ENCODE measurements around the gene MRPL43. TPM values are rescaled to one million over a fixed set of nuclear protein-coding genes. Genes with fewer than 3 reads are reported as not detected.

Gene MRPL43
- total and polyA plus RNA-seq, 2 donors (not counting 1 experiment from before 2014, with no cell fraction given): 56.2 to 99.4 TPM

DNA sequence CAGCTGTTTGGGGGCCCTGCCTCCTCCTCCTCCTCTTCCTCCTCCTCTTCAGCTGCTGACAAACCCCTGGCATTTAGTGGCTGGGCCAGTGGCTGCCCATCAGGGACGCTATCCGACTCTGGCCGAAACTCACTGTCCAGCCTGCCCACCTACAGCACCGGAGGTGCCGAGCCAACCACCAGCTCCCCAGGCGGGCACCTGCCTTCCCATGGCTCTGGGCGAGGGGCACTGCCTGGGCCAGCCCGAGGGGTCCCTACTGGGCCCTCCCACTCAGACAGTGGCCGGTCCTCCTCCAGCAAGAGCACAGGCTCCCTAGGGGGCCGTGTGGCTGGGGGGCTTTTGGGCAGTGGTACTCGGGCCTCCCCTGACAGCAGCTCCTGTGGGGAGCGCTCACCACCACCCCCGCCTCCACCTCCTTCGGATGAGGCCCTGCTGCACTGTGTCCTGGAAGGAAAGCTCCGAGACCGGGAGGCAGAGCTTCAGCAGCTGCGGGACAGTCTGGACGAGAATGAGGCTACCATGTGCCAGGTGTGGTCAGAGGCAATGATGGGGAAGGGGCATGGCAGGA lies 16.4 kb upstream of the MRPL43 start:
- Mint-ChIP-seq H3K4me1 (peaks cover 11% of the 10 kb centered on the region), H3K9me3 (ENCODE audit: insufficient read depth) (no peaks in the 10 kb centered on the region), H3K27ac (no peak overlapping the region), H3K27me3 (no peaks in the 10 kb centered on the region), H3K4me3 (no peak overlapping the region)
- Histone ChIP-seq H3K36me3 (replicated peaks in 1 of 2; ENCODE audit: control extremely low read depth in 1 of 2, control insufficient read depth in 1 of 2, extremely low read depth in 1 of 2, insufficient read depth in 2 of 2, low read length in 1 of 2) (peaks cover 0 to 12% of the 10 kb centered on the region in 2 experiments), H4K20me1 (ENCODE audit: control insufficient read depth, insufficient read depth, low read length, poor library complexity, severe bottlenecking) (peaks cover 25% of the 10 kb centered on the region), H3K9ac (ENCODE audit: low read length) (no peak overlapping the region), H3K27me3 (replicated peaks in 1 of 4; ENCODE audit: control extremely low read depth in 1 of 4, control insufficient read depth in 3 of 4, insufficient read depth in 4 of 4, low read length in 3 of 4) (peaks cover 0 to 2% (median 0%) of the 10 kb centered on the region in 4 experiments), H3K4me3 (ENCODE audit: control extremely low read depth in 1 of 5, extremely low read depth in 1 of 5, insufficient read depth in 1 of 5, low read depth in 2 of 5, low read length in 4 of 5) (no peak overlapping the region), H3K4me2 (replicated peaks; ENCODE audit: low read depth, low read length, poor library complexity, severe bottlenecking) (no peak overlapping the region), H3K27ac (ENCODE audit: low read length in 2 of 2) (no peak overlapping the region), H3K4me1 (ENCODE audit: control insufficient read depth in 2 of 2, insufficient read depth in 2 of 2, low read length in 2 of 2) (peaks cover 9 to 16% of the 10 kb centered on the region in 2 donors), H2AFZ (ENCODE audit: insufficient read depth, low read depth, low read length, poor library complexity, severe bottlenecking) (no peak overlapping the region), H3K9me3 (ENCODE audit: control extremely low read depth in 1 of 3, control insufficient read depth in 2 of 3, insufficient read depth in 1 of 3, low read length in 2 of 3) (no peaks in the 10 kb centered on the region), H3K79me2 (ENCODE audit: control insufficient read depth, insufficient read depth, low read length) (no peaks in the 10 kb centered on the region)
- WGBS (ENCODE audit: insufficient coverage): 99% methylated on average over 16 of the region's 18 CpGs
- no peak for ATAC-seq (ENCODE audit: low read depth)
- DNase-seq: no peak
- ChIA-PET POLR2A (interaction anchor here (0.6 kb wide), 1 partner anchor 41 kb away, joined by 3 read pairs; no protein-coding TSS in a partner anchor), CTCF (interaction anchor here (1.1 to 2.8 kb wide), 2 partner anchors 8 to 16 kb away, joined by 4 to 8 read pairs; no protein-coding TSS in a partner anchor)
- TF ChIP-seq, protein P1, sequence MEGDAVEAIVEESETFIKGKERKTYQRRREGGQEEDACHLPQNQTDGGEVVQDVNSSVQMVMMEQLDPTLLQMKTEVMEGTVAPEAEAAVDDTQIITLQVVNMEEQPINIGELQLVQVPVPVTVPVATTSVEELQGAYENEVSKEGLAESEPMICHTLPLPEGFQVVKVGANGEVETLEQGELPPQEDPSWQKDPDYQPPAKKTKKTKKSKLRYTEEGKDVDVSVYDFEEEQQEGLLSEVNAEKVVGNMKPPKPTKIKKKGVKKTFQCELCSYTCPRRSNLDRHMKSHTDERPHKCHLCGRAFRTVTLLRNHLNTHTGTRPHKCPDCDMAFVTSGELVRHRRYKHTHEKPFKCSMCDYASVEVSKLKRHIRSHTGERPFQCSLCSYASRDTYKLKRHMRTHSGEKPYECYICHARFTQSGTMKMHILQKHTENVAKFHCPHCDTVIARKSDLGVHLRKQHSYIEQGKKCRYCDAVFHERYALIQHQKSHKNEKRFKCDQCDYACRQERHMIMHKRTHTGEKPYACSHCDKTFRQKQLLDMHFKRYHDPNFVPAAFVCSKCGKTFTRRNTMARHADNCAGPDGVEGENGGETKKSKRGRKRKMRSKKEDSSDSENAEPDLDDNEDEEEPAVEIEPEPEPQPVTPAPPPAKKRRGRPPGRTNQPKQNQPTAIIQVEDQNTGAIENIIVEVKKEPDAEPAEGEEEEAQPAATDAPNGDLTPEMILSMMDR (IDR thresholded peaks at IDR 0.05): no peak
- TF ChIP-seq EZH2 (IDR thresholded peaks at IDR 0.05; ENCODE audit: borderline replicate concordance, insufficient read depth, low read depth, low read length, poor library complexity, severe bottlenecking): no peak
- intact Hi-C loops (cut with micrococcal nuclease): no loop called here

GRCh38 chr10:101002456-101002855 lies 15.2 kb upstream of the MRPL43 start:
- Histone ChIP-seq H2AFZ (ENCODE audit: insufficient read depth, low read depth, low read length, poor library complexity, severe bottlenecking) (no peak overlapping the region), H3K4me2 (replicated peaks; ENCODE audit: low read depth, low read length, poor library complexity, severe bottlenecking) (no peak overlapping the region), H3K9me3 (ENCODE audit: control extremely low read depth in 1 of 3, control insufficient read depth in 2 of 3, insufficient read depth in 1 of 3, low read length in 2 of 3) (no peaks in the 10 kb centered on the region), H3K27ac (ENCODE audit: low read length in 2 of 2) (no peak overlapping the region), H3K4me3 (ENCODE audit: control extremely low read depth in 1 of 5, extremely low read depth in 1 of 5, insufficient read depth in 1 of 5, low read depth in 2 of 5, low read length in 4 of 5) (no peak overlapping the region), H3K27me3 (replicated peaks in 1 of 4; ENCODE audit: control extremely low read depth in 1 of 4, control insufficient read depth in 3 of 4, insufficient read depth in 4 of 4, low read length in 3 of 4) (peaks cover 0 to 2% (median 0%) of the 10 kb centered on the region in 4 experiments), H3K4me1 (ENCODE audit: control insufficient read depth in 2 of 2, insufficient read depth in 2 of 2, low read length in 2 of 2) (peaks cover 16 to 27% of the 10 kb centered on the region in 2 donors), H3K36me3 (replicated peaks in 1 of 2; ENCODE audit: control extremely low read depth in 1 of 2, control insufficient read depth in 1 of 2, extremely low read depth in 1 of 2, insufficient read depth in 2 of 2, low read length in 1 of 2) (peaks cover 0 to 12% of the 10 kb centered on the region in 2 experiments), H4K20me1 (ENCODE audit: control insufficient read depth, insufficient read depth, low read length, poor library complexity, severe bottlenecking) (peaks cover 25% of the 10 kb centered on the region), H3K9ac (ENCODE audit: low read length) (no peak overlapping the region), H3K79me2 (ENCODE audit: control insufficient read depth, insufficient read depth, low read length) (no peaks in the 10 kb centered on the region)
- DNase-seq (no peak), ATAC-seq (ENCODE audit: low read depth) (no peak)
- intact Hi-C loops (cut with micrococcal nuclease): no loop called here
- Mint-ChIP-seq H3K4me1 (peaks cover 20% of the 10 kb centered on the region), H3K27me3 (no peaks in the 10 kb centered on the region), H3K9me3 (ENCODE audit: insufficient read depth) (no peaks in the 10 kb centered on the region), H3K4me3 (no peak overlapping the region), H3K27ac (no peak overlapping the region)
- TF ChIP-seq EZH2 (IDR thresholded peaks at IDR 0.05; ENCODE audit: borderline replicate concordance, insufficient read depth, low read depth, low read length, poor library complexity, severe bottlenecking): no peak
- TF ChIP-seq, protein P1 (IDR thresholded peaks at IDR 0.05): no peak
- WGBS (ENCODE audit: insufficient coverage): 94% methylated on average over 11 of the region's 11 CpGs
- POLR2A ChIA-PET: no interaction called here
- CTCF ChIA-PET: interaction anchor here (0.9 to 8.4 kb wide), 3 partner anchors 13 to 18 kb away, joined by 3 to 70 read pairs (median 8); no protein-coding TSS in a partner anchor

Measured in B cell (primary cell).